Vagina (tissue), 2 donors: ENCODE data around the gene OR6C1. TPM values are rescaled to one million over a fixed set of nuclear protein-coding genes. Genes with fewer than 3 reads are reported as not detected.
"Not testable (repeated sequence)": the region's sequence is repeated elsewhere in the genome, so short reads cannot be mapped to it uniquely, and the experiment has no call there.

Source experiments
- DNase-seq, 2 donors: peaks; one replicate each; pipeline ENCODE4 v3.0.0-alpha.2; 2017; ENCODE audit errors: extremely low spot score in 2 of 2
- H3K27ac ChIP-seq: fragments of 200-600 bp; sonication (generic); one replicate; pipeline ENCODE4 v1.5.1; 2019
- H3K27me3 ChIP-seq: fragments of 200-600 bp; sonication (generic); one replicate; pipeline ENCODE4 v1.5.1; 2019
- H3K36me3 ChIP-seq, 2 donors: fragments of 200-600 bp; sonication (generic); one replicate each; pipeline ENCODE4 v1.5.1; 2017 to 2019
- H3K4me1 ChIP-seq: fragments of 200-600 bp; sonication (generic); one replicate; pipeline ENCODE4 v1.5.1; 2019
- H3K4me3 ChIP-seq, 2 donors: fragments of 200-600 bp; sonication (generic); 1 replicate in 1 of 2; 2 replicates in 1 of 2; pipeline ENCODE4 v1.5.1; 2016 to 2019
- H3K9me3 ChIP-seq: fragments of 200-600 bp; sonication (generic); one replicate; pipeline ENCODE4 v1.5.1; 2019
- CTCF ChIP-seq, 3 experiments: fragments of 450-650 bp in 2 of 3; fragments of 200-600 bp in 1 of 3; sonication (generic) in 1 of 3; IDR thresholded peaks; one replicate each; pipeline ENCODE4 v1.5.1; 2017 to 2019; ENCODE audit warnings: antibody characterized with exemption in 3 of 3, mild to moderate bottlenecking in 2 of 3, moderate library complexity in 2 of 3
- POLR2A ChIP-seq, 2 donors: fragments of 450-650 bp; IDR thresholded peaks; one replicate each; pipeline ENCODE4 v1.6.1; 2017; ENCODE audit warnings: antibody characterized with exemption in 2 of 2, mild to moderate bottlenecking in 2 of 2, moderate library complexity in 2 of 2
- POLR2AphosphoS5 ChIP-seq, 2 donors: sonication (generic); formaldehyde crosslinking; IDR thresholded peaks; one replicate each; pipeline ENCODE4 v1.9.0; 2017; ENCODE audit warnings: antibody characterized with exemption in 2 of 2, mild to moderate bottlenecking in 2 of 2, low read depth in 1 of 2; ENCODE audit not compliant: insufficient read depth in 1 of 2
- intact Hi-C: fragments of 100-400 bp; cut with DNase I; formaldehyde crosslinking; loops from one replicate; pipeline ENCODE4 v1.15.1; 2023
- total RNA-seq: library from RNA; depleted of rRNA; stranded (reverse); fragments of >200 nt; gene quantifications from one replicate; pipeline ENCODE4 v1.2.3, GENCODE V29; 2016

OR6C1 gene
- total RNA-seq, 1 donor from 2014 or later, result not detected

GRCh38 chr12:55330446-55330845 lies 16.3 kb downstream of the OR6C1 start, which contains the start of gene OR6C3:
TSS of gene OR6C3 (plus strand) at chr12:55330746. CDS start at chr12:55331701, 955 bp downstream.
- Histone ChIP-seq H3K27me3 (no peaks in the 10 kb centered on the region), H3K27ac (no peak within 1 kb of the TSS), H3K4me3 (no peak within 1 kb of the TSS), H3K4me1 (no peaks in the 10 kb centered on the region), H3K36me3 (no peaks in the 10 kb centered on the region), H3K9me3 (no peaks in the 10 kb centered on the region)
- no peak for TF ChIP-seq POLR2A (IDR thresholded peaks at IDR 0.05)
- TF ChIP-seq CTCF (IDR thresholded peaks at IDR 0.05), result no peak
- TF ChIP-seq POLR2AphosphoS5 (IDR thresholded peaks at IDR 0.05; ENCODE audit: insufficient read depth in 1 of 2, low read depth in 1 of 2), result no peak
- no peak for DNase-seq
- intact Hi-C loops, result no loop called here

DNA sequence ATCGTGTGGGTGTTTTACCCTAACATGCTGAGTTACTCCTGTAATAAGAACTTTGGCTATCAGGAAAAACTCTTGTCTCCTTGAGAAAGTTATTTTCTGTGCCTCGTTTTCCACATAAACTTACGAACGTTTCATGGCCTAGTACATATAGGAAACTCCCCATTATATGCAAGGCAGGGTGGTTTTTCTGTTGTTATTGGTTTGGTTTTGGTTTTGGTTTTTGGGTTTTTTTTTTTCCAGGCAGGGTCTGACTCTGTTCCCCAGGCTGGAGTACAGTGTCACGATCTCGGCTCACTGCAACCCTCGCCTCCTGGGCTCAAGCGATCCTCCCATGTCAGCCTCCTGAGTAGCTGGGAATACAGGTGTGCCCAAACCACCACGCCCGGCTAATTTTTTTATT lies 21.9 kb downstream of the OR6C1 start:
- DNase-seq, result no peak
- no peak overlapping the region for H3K27ac ChIP-seq
- no peaks in the 10 kb centered on the region for H3K9me3 ChIP-seq
- TF ChIP-seq CTCF (IDR thresholded peaks at IDR 0.05), result no peak
- no peak for TF ChIP-seq POLR2A (IDR thresholded peaks at IDR 0.05)
- no peak for TF ChIP-seq POLR2AphosphoS5 (IDR thresholded peaks at IDR 0.05; ENCODE audit: insufficient read depth in 1 of 2, low read depth in 1 of 2)
- H3K36me3 ChIP-seq, result no peaks in the 10 kb centered on the region
- H3K4me1 ChIP-seq, result no peaks in the 10 kb centered on the region
- intact Hi-C loops, result no loop called here
- H3K27me3 ChIP-seq, result no peaks in the 10 kb centered on the region
- H3K4me3 ChIP-seq, result no peak overlapping the region

DNA sequence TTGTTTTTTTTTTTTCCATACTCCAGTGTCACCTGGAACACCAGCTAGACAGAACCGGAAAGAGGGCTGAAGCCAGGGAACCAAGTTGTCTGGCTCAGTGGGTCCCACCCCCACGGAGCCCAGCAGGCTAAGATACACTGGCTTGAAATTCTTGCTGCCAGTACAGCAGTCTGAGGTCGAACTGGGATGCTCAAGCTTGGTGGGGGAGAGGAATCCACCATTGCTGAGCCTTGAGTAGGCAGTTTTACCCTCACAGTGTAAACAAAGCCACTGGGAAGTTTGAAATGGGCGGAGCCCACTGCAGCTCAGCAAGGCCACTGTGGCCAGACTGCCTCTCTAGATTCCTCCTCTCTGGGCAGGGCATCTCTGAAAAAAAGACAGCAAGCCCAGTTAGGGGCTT lies 41.2 kb downstream of the OR6C1 start:
- H3K27ac ChIP-seq, H3K4me1 ChIP-seq, H3K4me3 ChIP-seq, DNase-seq, H3K36me3 ChIP-seq, H3K27me3 ChIP-seq, intact Hi-C loops, H3K9me3 ChIP-seq: not testable (repeated sequence)

DNA sequence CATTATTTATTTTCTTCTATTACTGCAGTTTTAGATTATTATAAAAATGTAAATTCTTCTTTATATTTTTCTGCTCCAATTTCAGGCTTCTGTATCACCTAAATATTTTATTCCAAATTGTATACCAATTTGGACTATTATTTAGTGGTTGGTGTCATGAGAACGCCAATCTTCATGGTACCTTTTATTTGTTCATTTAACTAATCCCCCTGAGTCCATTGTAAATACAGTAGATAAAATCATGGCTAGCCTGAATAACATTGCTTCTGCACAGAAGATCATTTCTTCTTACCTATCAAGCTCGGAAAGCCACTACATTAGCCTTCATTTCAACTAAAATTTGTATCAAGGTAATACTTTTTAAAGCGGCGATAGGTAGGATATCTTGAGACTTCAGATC lies 48.5 kb downstream of the OR6C1 start, which contains the start of gene OR6C75:
OR6C75 (plus strand) TSS at position 301 of the 400 bp plus-strand sequence. CDS start 2,136 bp downstream, outside the sequence.
- no peak within 1 kb of the TSS for H3K4me3 ChIP-seq
- intact Hi-C loops, result no loop called here
- DNase-seq, result no peak

GRCh38 chr12:55365086-55365485 lies 50.9 kb downstream of the OR6C1 start:
- H3K4me1 ChIP-seq, result no peaks in the 10 kb centered on the region
- intact Hi-C loops, result no loop called here
- no peak for DNase-seq
- no peaks in the 10 kb centered on the region for H3K27me3 ChIP-seq
- no peaks in the 10 kb centered on the region for H3K36me3 ChIP-seq
- TF ChIP-seq CTCF (IDR thresholded peaks at IDR 0.05) (no peak), POLR2AphosphoS5 (IDR thresholded peaks at IDR 0.05; ENCODE audit: insufficient read depth in 1 of 2, low read depth in 1 of 2) (no peak), POLR2A (IDR thresholded peaks at IDR 0.05) (no peak)
- no peak overlapping the region for H3K4me3 ChIP-seq
- no peaks in the 10 kb centered on the region for H3K9me3 ChIP-seq
- no peak overlapping the region for H3K27ac ChIP-seq

More for the DNA sequence above, 48.5 kb downstream of the OR6C1 start, which contains the start of gene OR6C75:
- Histone ChIP-seq H3K36me3 (no peaks in the 10 kb centered on the region), H3K27me3 (no peaks in the 10 kb centered on the region), H3K27ac (no peak within 1 kb of the TSS), H3K4me1 (no peaks in the 10 kb centered on the region), H3K9me3 (no peaks in the 10 kb centered on the region)
- TF ChIP-seq CTCF (IDR thresholded peaks at IDR 0.05), result no peak
- TF ChIP-seq POLR2AphosphoS5 (IDR thresholded peaks at IDR 0.05; ENCODE audit: insufficient read depth in 1 of 2, low read depth in 1 of 2), result no peak
- no peak for TF ChIP-seq POLR2A (IDR thresholded peaks at IDR 0.05)

Other genes with a start within 250 kb of the OR6C1 start
- not detected for gene OR9K2, start 187.9 kb upstream of the OR6C1 start, total RNA-seq
- not detected for gene OR10A7, start 93.3 kb upstream of the OR6C1 start, total RNA-seq
- gene OR6C74, start 69.7 kb upstream of the OR6C1 start, total RNA-seq, result not detected
- gene OR6C6, start 17.8 kb upstream of the OR6C1 start, total RNA-seq, result not detected
- gene OR6C3, start 16.4 kb downstream of the OR6C1 start, total RNA-seq, result not detected
- gene OR6C75, start 48.6 kb downstream of the OR6C1 start, total RNA-seq, result not detected
- gene OR6C65, start 86.2 kb downstream of the OR6C1 start, total RNA-seq, result not detected
- gene OR6C76, start 111.9 kb downstream of the OR6C1 start, total RNA-seq, result not detected
- gene OR6C2, start 129.7 kb downstream of the OR6C1 start, total RNA-seq, result not detected
- not detected for gene OR6C70, start 155.8 kb downstream of the OR6C1 start, total RNA-seq
- not detected for gene OR6C68, start 178.0 kb downstream of the OR6C1 start, total RNA-seq
- not detected for gene OR6C4, start 235.3 kb downstream of the OR6C1 start, total RNA-seq